ENCODE results near the gene GALNT16.

GRCh38 chr14:69238883-69239282 is 21.1 kb upstream of the GALNT16 start:
- TF ChIP-seq, protein P1, sequence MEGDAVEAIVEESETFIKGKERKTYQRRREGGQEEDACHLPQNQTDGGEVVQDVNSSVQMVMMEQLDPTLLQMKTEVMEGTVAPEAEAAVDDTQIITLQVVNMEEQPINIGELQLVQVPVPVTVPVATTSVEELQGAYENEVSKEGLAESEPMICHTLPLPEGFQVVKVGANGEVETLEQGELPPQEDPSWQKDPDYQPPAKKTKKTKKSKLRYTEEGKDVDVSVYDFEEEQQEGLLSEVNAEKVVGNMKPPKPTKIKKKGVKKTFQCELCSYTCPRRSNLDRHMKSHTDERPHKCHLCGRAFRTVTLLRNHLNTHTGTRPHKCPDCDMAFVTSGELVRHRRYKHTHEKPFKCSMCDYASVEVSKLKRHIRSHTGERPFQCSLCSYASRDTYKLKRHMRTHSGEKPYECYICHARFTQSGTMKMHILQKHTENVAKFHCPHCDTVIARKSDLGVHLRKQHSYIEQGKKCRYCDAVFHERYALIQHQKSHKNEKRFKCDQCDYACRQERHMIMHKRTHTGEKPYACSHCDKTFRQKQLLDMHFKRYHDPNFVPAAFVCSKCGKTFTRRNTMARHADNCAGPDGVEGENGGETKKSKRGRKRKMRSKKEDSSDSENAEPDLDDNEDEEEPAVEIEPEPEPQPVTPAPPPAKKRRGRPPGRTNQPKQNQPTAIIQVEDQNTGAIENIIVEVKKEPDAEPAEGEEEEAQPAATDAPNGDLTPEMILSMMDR (IDR thresholded peaks at IDR 0.05), result no peak
- TF ChIP-seq POLR2A (IDR thresholded peaks at IDR 0.05), result no peak
